ENCODE measurements around the gene RAPGEF5.

DNA sequence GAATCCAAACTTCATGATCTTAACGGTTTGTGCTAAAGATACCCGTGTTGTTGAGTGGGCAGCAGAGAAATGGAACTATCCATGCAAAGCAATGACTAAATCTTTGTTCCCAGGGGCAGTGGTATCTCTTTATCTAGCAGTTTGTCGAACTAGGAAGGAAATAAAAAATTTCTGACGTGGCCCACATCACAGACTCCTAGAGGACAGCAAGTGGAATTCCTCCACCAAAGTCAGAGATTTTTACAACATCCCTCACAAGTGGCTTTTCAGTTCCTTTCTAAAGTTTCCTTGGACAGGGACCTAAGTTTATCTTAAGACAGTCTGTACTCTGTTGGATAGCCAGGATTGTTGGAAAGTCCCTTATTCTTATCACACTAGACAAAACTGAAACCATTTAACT is 136.0 kb downstream of the RAPGEF5 start:
- TF ChIP-seq POLR2A (IDR thresholded peaks at IDR 0.05): peak in 1 of 2 donors; percentile 24
- TF ChIP-seq, protein P1, sequence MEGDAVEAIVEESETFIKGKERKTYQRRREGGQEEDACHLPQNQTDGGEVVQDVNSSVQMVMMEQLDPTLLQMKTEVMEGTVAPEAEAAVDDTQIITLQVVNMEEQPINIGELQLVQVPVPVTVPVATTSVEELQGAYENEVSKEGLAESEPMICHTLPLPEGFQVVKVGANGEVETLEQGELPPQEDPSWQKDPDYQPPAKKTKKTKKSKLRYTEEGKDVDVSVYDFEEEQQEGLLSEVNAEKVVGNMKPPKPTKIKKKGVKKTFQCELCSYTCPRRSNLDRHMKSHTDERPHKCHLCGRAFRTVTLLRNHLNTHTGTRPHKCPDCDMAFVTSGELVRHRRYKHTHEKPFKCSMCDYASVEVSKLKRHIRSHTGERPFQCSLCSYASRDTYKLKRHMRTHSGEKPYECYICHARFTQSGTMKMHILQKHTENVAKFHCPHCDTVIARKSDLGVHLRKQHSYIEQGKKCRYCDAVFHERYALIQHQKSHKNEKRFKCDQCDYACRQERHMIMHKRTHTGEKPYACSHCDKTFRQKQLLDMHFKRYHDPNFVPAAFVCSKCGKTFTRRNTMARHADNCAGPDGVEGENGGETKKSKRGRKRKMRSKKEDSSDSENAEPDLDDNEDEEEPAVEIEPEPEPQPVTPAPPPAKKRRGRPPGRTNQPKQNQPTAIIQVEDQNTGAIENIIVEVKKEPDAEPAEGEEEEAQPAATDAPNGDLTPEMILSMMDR (IDR thresholded peaks at IDR 0.05 in 4 of 5, conservative IDR thresholded peaks at IDR 0.05 in 1 of 5): no peak

Measured in gastrocnemius medialis (tissue), 4 donors.